Prostate gland (tissue), 2 donors: ENCODE results near the gene CECR2.

ENCODE experiments used
- CTCF ChIP-seq, 4 experiments: fragments of 200-600 bp in 2 of 4; fragments of 450-650 bp in 2 of 4; sonication (generic) in 2 of 4; IDR thresholded peaks; 1 replicate in 3 of 4; 2 replicates in 1 of 4; pipeline ENCODE4 v1.5.1; 2016 to 2019; ENCODE audit warnings: antibody characterized with exemption in 4 of 4, mild to moderate bottlenecking in 2 of 4, moderate library complexity in 2 of 4
- POLR2A ChIP-seq: fragments of 450-650 bp; IDR thresholded peaks from one replicate; pipeline ENCODE4 v1.6.1; 2016; ENCODE audit warnings: antibody characterized with exemption, mild to moderate bottlenecking
- POLR2AphosphoS5 ChIP-seq: sonication (generic); formaldehyde crosslinking; IDR thresholded peaks from one replicate; pipeline ENCODE4 v1.6.1; 2017; ENCODE audit warnings: antibody characterized with exemption

GRCh38 chr22:17596226-17596625 lies 227.0 kb downstream of the CECR2 start:
- TF ChIP-seq CTCF (IDR thresholded peaks at IDR 0.05) (no peak), POLR2AphosphoS5 (no peak), POLR2A (no peak)
